ENCODE results near the gene DDX20. TPM values are rescaled to one million over a fixed set of nuclear protein-coding genes. Genes with fewer than 3 reads are reported as not detected.
"Not testable (repeated sequence)": the region's sequence is repeated elsewhere in the genome, so short reads cannot be mapped to it uniquely, and the experiment has no call there.

The DDX20 gene
- total and polyA plus RNA-seq, 8 donors: 10.6 to 22.8 (median 18.7) TPM

- intact Hi-C loops (cut with DNase I): no loop called here
- ATAC-seq: no peak
- H3K4me1 ChIP-seq: no peaks in the 10 kb centered on the region
- H3K36me3 ChIP-seq: no peaks in the 10 kb centered on the region
- no peaks in the 10 kb centered on the region for H3K9me3 ChIP-seq
- no peak for TF ChIP-seq CTCF (IDR thresholded peaks at IDR 0.05)
- H3K27ac ChIP-seq: no peak overlapping the region
- no peak for DNase-seq
- H3K4me3 ChIP-seq: no peak overlapping the region
- H3K27me3 ChIP-seq: no peaks in the 10 kb centered on the region
These were observed 39.7 kb downstream of the DDX20 start for GRCh38 chr1:111795401-111795800.

- Histone ChIP-seq H3K27me3 (no peaks in the 10 kb centered on the region), H3K27ac (no peak overlapping the region), H3K4me1 (no peaks in the 10 kb centered on the region), H3K9me3 (no peaks in the 10 kb centered on the region), H3K36me3 (no peaks in the 10 kb centered on the region), H3K4me3 (no peak overlapping the region)
- ATAC-seq: no peak
- intact Hi-C loops (cut with DNase I): no loop called here
- no peak for DNase-seq
- TF ChIP-seq CTCF (IDR thresholded peaks at IDR 0.05): no peak
These were observed 42.9 kb downstream of the DDX20 start for GRCh38 chr1:111798580-111798979.

- DNase-seq; H3K4me1 ChIP-seq; H3K36me3 ChIP-seq; H3K27me3 ChIP-seq; intact Hi-C loops (cut with DNase I); H3K9me3 ChIP-seq; H3K27ac ChIP-seq; ATAC-seq; H3K4me3 ChIP-seq: not testable (repeated sequence)
These were observed 44.0 kb downstream of the DDX20 start for GRCh38 chr1:111799722-111800121.

GRCh38 chr1:111801071-111801850, 45.6 kb downstream of the DDX20 start:
- no peak for TF ChIP-seq CTCF (IDR thresholded peaks at IDR 0.05)
- Histone ChIP-seq H3K4me3 (no peak overlapping the region), H3K4me1 (no peaks in the 10 kb centered on the region), H3K27ac (no peak overlapping the region), H3K9me3 (no peaks in the 10 kb centered on the region), H3K36me3 (no peaks in the 10 kb centered on the region), H3K27me3 (no peaks in the 10 kb centered on the region)
- intact Hi-C loops (cut with DNase I): no loop called here
- ATAC-seq: no peak
- DNase-seq: no peak

GRCh38 chr1:111802110-111802509, 46.4 kb downstream of the DDX20 start:
- H3K4me1 ChIP-seq: no peaks in the 10 kb centered on the region
- no peaks in the 10 kb centered on the region for H3K36me3 ChIP-seq
- no peak for TF ChIP-seq CTCF (IDR thresholded peaks at IDR 0.05)
- no peak overlapping the region for H3K27ac ChIP-seq
- H3K4me3 ChIP-seq: no peak overlapping the region
- ATAC-seq: no peak
- no peaks in the 10 kb centered on the region for H3K27me3 ChIP-seq
- H3K9me3 ChIP-seq: no peaks in the 10 kb centered on the region
- no peak for DNase-seq
- intact Hi-C loops (cut with DNase I): no loop called here

- Histone ChIP-seq H3K4me3 (no peak overlapping the region), H3K9me3 (no peaks in the 10 kb centered on the region), H3K27me3 (no peaks in the 10 kb centered on the region), H3K4me1 (no peaks in the 10 kb centered on the region), H3K27ac (no peak overlapping the region), H3K36me3 (no peaks in the 10 kb centered on the region)
- DNase-seq: no peak
- intact Hi-C loops (cut with DNase I): no loop called here
- ATAC-seq: no peak
- TF ChIP-seq CTCF (IDR thresholded peaks at IDR 0.05): no peak
These were observed 47.3 kb downstream of the DDX20 start for GRCh38 chr1:111802984-111803383.

Data from left lung (tissue), 10 donors.